ENCODE measurements around the gene IGFBP1. TPM values are rescaled to one million over a fixed set of nuclear protein-coding genes. Genes with fewer than 3 reads are reported as not detected.

The IGFBP1 gene
- total RNA-seq, 4 donors from 2014 or later = 0.49 to 3.6 TPM; not detected in 2

- peak; percentile 31 to 35 for ATAC-seq
- DNase-seq = peak in 1 of 2 donors; percentile 39
- Histone ChIP-seq H3K4me1 (peaks cover 7 to 31% of the 10 kb centered on the region in 2 donors), H3K36me3 (peaks cover 0 to under 1% of the 10 kb centered on the region in 2 donors), H3K4me3 (peak overlapping the region; percentile 42 to 64 (median 54)), H3K27me3 (peaks cover 43 to 50% (median 45%) of the 10 kb centered on the region in 3 donors), H3K27ac (peak overlapping the region; percentile 8 to 64 (median 43)), H3K9me3 (no peaks in the 10 kb centered on the region)
- TF ChIP-seq POLR2A (IDR thresholded peaks at IDR 0.05) (no peak), CTCF (IDR thresholded peaks at IDR 0.05 in 4 of 5, conservative IDR thresholded peaks at IDR 0.05 in 1 of 5) (peak; percentile 64 to 78 (median 68))
- in situ Hi-C loops (cut with MboI; ENCODE audit: low sequenced_read_pairs in 4 of 4) = loop anchor here (5.0 to 10.0 kb wide), 4 partner anchors 433 to 1165 kb away; no protein-coding TSS in a partner anchor
- intact Hi-C loops (cut with DNase I; ENCODE audit: low total_unique reads) = loop anchor here (2.0 to 10.0 kb wide), 5 partner anchors 433 to 1333 kb away; no protein-coding TSS in a partner anchor
These were observed 33.6 kb downstream of the IGFBP1 start for GRCh38 chr7:45921699-45922519.

DNA sequence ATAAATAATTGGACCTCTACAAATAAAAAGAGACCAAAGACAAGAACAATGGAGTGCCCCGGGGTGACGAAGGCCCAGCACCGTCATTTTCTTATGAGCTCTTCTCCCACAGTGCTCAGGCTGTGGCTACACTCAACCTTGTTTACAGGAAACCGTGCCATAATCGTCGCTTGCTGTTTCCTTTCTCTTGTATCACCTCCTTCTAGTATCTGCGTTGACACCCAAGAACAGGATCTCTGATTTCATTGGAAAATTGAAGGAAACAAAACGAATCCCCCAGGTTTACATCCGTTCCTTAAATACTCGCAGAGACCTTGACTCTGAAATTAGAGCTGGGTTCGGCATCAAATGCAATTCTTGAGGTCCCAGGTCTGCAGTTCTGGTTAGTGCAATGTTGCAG is 34.5 kb downstream of the IGFBP1 start:
- ATAC-seq (peak in 1 of 2 donors; percentile 22), DNase-seq (no peak)
- Histone ChIP-seq H3K4me3 (peak overlapping the region; percentile 30 to 55 (median 44)), H3K36me3 (no peaks in the 10 kb centered on the region), H3K27ac (peak overlapping the region; percentile 8 to 64 (median 43)), H3K4me1 (peaks cover 7 to 29% of the 10 kb centered on the region in 2 donors), H3K9me3 (no peaks in the 10 kb centered on the region), H3K27me3 (peaks cover 42 to 50% (median 44%) of the 10 kb centered on the region in 3 donors)
- intact Hi-C loops (cut with DNase I; ENCODE audit: low total_unique reads) (loop anchor here (1.0 to 10.0 kb wide), 6 partner anchors 432 to 1332 kb away; no protein-coding TSS in a partner anchor), in situ Hi-C loops (cut with MboI; ENCODE audit: low sequenced_read_pairs in 4 of 4) (loop anchor here (5.0 to 10.0 kb wide), 4 partner anchors 432 to 1164 kb away; no protein-coding TSS in a partner anchor)
- TF ChIP-seq POLR2A (IDR thresholded peaks at IDR 0.05) (no peak), CTCF (IDR thresholded peaks at IDR 0.05 in 4 of 5, conservative IDR thresholded peaks at IDR 0.05 in 1 of 5) (no peak)

DNA sequence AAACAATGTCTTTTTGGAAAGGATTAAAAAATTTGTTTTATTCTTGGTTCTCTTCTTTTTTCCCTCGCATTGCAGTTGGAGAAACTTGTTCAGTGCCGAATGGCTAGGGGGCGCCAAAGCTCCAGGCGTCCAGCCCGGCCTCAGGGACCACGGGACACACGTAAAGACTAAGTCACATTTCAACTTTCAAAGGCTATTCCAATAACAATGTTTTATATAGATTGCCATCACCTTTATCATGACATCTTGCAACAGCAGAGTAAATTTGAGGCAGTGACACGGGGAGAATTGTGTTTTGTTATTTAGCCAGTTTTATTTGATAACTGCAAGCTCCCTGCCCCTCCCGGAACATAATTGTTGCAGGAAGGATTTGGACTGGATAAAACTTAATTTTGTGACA is 35.0 kb downstream of the IGFBP1 start:
- peak; percentile 62 to 84 (median 69) for TF ChIP-seq CTCF (IDR thresholded peaks at IDR 0.05 in 4 of 5, conservative IDR thresholded peaks at IDR 0.05 in 1 of 5)
- no peak for TF ChIP-seq POLR2A (IDR thresholded peaks at IDR 0.05)
- H3K9me3 ChIP-seq = no peaks in the 10 kb centered on the region
- peaks cover 7 to 25% of the 10 kb centered on the region in 2 donors for H3K4me1 ChIP-seq
- peaks cover 38 to 47% (median 39%) of the 10 kb centered on the region in 3 donors for H3K27me3 ChIP-seq
- ATAC-seq = peak in 1 of 2 donors; percentile 54
- peak in 1 of 2 donors; percentile 43 for DNase-seq
- intact Hi-C loops (cut with DNase I; ENCODE audit: low total_unique reads) (loop anchor here (1.0 to 10.0 kb wide), 6 partner anchors 432 to 1332 kb away; no protein-coding TSS in a partner anchor), in situ Hi-C loops (cut with MboI; ENCODE audit: low sequenced_read_pairs in 4 of 4) (loop anchor here (5.0 to 10.0 kb wide), 4 partner anchors 432 to 1164 kb away; no protein-coding TSS in a partner anchor)
- peak overlapping the region in 3 of 4 donors; percentile 30 to 55 (median 34) for H3K4me3 ChIP-seq
- peak overlapping the region in 3 of 4 donors; percentile 33 to 64 (median 53) for H3K27ac ChIP-seq
- H3K36me3 ChIP-seq = no peaks in the 10 kb centered on the region

DNA sequence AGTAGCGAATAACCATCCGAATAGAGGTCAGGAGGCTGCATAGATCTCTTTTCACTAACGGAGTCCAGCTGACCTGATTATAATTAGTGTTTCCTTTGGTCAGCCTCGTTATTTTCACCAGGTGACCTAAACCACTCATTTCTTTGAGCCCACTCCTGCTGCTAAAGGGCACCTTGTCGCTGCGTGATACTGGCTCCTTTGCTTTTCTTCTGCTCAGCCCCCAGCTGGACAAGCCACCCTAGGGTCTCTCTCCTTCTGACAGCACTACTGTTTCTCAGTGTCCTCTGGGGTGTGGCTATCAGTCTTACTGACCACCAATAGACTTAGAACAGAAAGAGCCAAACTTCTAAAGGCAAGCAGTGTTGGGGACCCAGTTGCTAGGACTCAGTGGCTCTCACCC is 35.5 kb downstream of the IGFBP1 start:
- DNase-seq = no peak
- H3K27ac ChIP-seq = no peak overlapping the region
- ATAC-seq = no peak
- no peak overlapping the region for H3K4me3 ChIP-seq
- TF ChIP-seq CTCF (IDR thresholded peaks at IDR 0.05 in 4 of 5, conservative IDR thresholded peaks at IDR 0.05 in 1 of 5) (no peak), POLR2A (IDR thresholded peaks at IDR 0.05) (no peak)
- H3K27me3 ChIP-seq = peaks cover 32 to 41% (median 34%) of the 10 kb centered on the region in 3 donors
- intact Hi-C loops (cut with DNase I; ENCODE audit: low total_unique reads) (loop anchor here (1.0 to 10.0 kb wide), 6 partner anchors 431 to 1331 kb away; no protein-coding TSS in a partner anchor), in situ Hi-C loops (cut with MboI; ENCODE audit: low sequenced_read_pairs in 4 of 4) (loop anchor here (5.0 to 10.0 kb wide), 4 partner anchors 431 to 1163 kb away; no protein-coding TSS in a partner anchor)
- H3K36me3 ChIP-seq = no peaks in the 10 kb centered on the region
- peaks cover 7 to 25% of the 10 kb centered on the region in 2 donors for H3K4me1 ChIP-seq
- H3K9me3 ChIP-seq = no peaks in the 10 kb centered on the region
